GM21447 (cell line): ENCODE measurements around the gene SEC61B.
"Not testable (repeated sequence)": the region's sequence is repeated elsewhere in the genome, so short reads cannot be mapped to it uniquely, and the experiment has no call there.

ENCODE experiments used
- ATAC-seq: cut with Tn5 transposase; IDR thresholded peaks from one replicate; pipeline ENCODE4 v1.9.1; 2021; ENCODE audit not compliant: unreplicated experiment

The SEC61B gene

GRCh38 chr9:99235926-99236634 lies 14.0 kb downstream of the SEC61B start:
- peak; percentile 96 for ATAC-seq

GRCh38 chr9:99237356-99237755 lies 15.3 kb downstream of the SEC61B start:
- ATAC-seq: no peak

DNA sequence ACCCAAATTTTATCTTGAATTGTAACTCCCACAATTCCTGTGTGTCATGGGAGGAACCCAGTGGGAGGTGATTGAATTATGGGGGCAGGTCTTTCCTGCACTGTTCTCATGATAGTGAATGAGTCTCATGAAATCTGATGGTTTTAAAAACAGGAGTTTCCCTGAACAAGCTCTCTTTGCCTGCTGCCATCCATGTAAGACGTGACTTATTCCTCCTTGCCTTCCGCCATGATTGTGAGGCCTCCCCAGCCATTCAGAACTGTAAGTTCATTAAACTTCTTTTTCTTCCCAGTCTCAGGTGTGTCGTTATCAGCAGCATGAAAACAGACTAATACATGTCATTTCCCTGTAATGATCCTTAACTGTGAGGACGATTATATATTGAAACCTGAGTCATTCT lies 15.8 kb downstream of the SEC61B start:
- ATAC-seq: not testable (repeated sequence)

- ATAC-seq: no peak
These were observed 16.2 kb downstream of the SEC61B start for GRCh38 chr9:99238331-99238730.

DNA sequence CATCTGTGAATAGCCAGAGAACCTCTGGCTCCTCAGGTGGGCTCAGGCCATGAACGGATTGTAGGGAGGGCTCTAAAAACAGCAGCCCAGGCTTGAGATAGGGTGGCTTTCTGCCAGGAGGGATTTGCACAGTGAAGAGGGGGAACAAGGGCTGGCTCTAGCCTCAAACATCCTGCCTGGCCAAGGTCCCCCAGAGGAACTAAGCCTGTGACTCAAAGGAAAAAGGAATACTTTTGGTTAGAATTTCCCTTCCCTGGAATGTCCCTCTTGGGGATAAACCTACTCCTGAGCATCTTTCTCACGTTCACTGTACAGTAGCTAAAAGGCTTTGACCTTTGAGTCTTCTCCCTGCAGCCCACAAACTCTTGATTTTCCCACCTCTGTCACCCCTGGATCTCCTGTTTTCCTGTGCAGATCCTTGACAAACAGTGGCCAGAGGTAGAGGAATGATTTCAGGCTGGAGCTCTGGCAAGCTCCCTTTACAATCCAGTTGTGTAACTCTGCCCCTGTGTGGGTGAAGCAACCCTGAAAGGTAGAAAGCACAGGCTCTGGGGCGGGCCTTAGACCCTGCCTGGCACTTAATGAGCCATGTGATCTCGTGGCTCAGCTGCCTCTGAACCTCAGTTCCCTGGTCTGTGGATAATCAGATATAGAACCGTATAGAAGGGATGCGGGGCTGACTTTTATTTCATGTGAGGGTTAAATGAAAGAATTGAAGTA lies 17.4 kb downstream of the SEC61B start:
- ATAC-seq: no peak

DNA sequence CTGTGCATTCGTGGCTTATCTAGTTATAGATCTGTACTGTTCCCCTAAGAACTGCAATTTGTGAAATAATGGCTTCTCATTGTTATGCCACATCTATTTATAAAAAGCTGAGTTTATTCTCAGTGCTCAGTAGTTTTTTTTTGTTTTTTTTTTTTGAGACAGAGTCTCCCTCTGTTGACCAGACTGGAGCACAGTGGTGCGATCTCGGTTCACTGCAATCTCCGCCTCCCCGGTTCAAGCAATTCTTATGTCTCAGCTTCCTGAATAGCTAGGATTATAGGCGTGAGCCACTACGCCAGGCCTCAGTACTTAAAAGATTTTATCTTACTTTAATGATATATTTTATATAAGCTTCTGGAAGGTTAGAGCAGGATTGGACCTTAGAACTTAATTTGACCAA lies 19.0 kb downstream of the SEC61B start:
- no peak for ATAC-seq

DNA sequence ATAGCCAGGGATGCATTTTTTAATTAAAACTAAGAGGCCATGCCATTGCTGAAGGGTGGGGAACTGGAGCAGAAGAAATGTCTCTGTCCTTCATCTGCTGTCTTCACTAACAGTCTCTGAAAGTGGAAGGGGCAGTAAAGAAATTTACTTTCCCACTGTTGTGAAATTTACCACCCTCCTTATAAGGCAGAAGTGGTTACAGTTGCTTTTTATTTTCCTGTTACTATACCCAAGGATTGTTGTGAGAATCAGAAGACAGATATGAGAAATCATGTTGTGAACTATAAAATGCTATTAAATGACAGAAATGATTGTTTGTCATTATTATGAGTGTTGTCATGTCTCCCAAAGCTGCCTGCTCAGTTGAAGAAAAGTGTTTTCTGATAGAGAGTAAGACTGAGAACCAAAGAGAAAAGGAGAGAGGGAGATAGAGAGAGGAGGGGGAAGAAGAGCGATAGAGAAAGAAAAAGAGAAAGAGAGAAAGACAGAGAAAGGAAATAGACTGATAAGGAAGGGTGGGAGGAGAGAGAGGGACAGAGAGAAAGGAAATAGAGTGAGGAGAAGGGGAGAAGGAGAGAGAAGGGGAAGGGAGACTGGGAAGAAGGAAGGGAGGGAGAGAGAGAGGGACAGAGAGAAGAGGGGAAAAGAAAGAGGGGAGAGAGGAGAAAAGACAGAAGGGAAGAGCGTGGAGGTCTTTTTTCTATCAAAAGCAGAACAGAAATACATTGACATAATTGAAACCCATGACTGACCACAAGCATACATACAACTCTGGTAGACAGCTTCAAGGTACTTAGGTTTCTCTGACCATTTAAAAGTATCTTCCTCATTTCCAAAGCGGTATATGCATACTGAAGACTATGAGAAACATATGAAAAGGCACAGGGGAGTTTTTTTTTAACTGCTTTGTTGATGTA lies 22.5 kb downstream of the SEC61B start:
- peak; percentile 93 for ATAC-seq

DNA sequence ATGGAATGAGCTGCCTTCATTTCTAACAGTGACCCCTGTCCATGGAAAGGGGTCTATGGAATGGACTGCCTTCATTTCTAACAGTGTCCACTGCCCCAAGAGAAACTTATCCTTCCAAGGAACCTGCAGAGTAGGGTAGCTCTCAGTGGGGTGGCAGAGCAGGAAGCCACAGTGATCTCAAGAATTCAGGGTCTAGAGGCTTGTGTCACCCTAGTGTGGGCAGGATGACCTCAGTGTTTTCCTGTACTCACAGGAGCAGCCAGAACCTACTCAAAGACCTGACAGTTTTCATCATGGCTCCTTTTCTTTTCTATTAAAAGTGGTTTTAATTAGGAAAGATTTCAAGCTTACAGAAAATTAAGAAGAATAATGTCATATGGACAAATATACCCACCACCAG lies 27.5 kb downstream of the SEC61B start:
- peak; percentile 26 for ATAC-seq

DNA sequence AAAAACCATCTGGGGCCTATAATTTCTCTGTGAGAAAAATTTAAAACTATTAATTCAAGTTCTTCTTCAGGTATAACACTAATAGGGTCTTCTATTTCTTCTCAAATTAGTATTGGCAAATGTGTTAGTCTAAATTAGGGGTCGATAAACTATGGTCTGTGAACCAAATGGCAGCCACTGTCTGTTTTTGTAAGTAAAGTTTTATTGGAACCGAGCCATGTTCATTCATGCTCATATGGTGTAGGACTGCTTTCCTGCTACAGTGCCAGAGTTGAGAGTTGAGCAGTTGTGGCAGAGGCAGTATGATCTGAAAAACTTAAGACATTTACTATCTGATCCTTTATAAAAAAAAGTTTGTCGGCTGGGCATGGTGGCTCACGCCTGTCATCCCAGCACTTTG lies 29.1 kb downstream of the SEC61B start:
- no peak for ATAC-seq

DNA sequence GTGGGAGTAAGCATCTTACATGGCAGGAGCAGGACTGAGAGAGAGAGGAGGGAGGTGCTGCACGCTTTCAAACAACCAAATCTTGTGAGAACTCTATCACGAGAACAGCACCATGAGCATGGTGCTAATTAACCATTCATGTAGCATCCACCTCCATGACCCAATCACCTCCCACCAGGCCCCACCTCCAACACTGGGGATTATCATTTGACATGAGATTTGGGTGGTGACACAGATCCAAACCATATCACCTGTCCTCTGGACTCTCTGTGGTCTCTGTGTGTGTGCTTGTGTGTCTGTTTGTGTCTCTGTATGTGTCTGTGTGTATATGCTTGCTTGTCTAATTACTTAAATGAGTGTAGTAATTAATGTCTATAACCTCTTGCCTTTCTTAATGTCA lies 31.1 kb downstream of the SEC61B start:
- peak; percentile 27 for ATAC-seq

GRCh38 chr9:99253772-99254431 lies 31.8 kb downstream of the SEC61B start:
- ATAC-seq: peak; percentile 84

- ATAC-seq: no peak
These were observed 33.6 kb downstream of the SEC61B start for GRCh38 chr9:99255651-99256050.

- ATAC-seq: no peak
These were observed 35.8 kb downstream of the SEC61B start for GRCh38 chr9:99257723-99258389.

DNA sequence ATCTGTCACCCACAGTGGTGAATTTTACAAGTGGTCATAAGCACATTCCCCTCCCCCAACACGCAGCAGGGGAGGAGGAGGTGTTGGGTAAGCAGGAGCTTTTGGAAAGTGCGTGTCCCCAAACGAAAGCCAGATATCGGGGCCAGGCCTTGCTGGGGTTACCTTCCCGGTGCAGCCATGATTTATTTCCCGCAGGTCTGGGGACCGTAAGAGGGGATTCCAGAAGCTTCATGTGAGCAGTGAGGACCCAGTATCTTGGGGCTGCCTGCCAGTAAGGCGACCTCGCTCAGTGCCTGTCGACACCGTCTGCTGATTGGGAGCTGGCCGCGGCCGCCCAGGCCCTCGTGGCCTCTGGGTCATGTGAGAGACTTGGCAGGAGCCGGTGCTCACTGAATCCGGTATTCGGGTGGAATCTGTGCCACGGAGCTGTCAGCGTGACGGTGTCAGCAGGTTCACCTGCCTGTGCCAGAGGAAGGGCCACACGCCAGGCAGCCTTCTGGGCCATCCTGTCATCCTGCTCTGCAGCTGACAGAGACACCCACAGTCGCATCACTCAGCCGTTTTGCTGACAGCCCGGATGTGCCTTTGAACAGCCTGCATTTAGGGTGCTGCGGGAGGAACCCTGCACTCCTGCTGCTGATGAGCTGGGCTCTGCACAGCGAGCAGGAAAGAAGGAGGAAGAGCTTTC lies 37.3 kb downstream of the SEC61B start:
- ATAC-seq: peak; percentile 43

- no peak for ATAC-seq
These were observed 39.8 kb downstream of the SEC61B start for GRCh38 chr9:99261923-99262322.

GRCh38 chr9:99262949-99263418 lies 40.9 kb downstream of the SEC61B start:
- peak; percentile 53 for ATAC-seq

GRCh38 chr9:99264070-99264680 lies 42.1 kb downstream of the SEC61B start:
- ATAC-seq: no peak

DNA sequence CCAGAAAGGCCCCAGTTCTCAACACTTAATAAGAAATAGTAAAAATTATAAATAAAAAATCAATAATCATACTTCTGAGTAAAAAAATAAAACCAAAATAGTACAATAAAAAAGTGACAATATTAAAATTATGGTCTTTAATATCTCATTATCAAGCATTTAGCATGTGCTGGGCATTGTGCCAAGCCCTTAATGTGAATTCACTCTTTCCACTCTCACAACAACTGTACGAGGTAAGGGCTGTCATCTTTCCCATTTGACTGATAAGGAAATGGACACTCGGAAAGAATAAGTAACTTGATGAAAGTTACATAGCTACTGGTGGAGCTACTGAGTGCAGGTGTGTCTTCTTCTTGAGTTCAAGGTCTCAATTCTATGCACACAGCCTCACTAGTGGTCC lies 43.6 kb downstream of the SEC61B start:
- ATAC-seq: no peak

GRCh38 chr9:99266255-99267023 lies 44.4 kb downstream of the SEC61B start:
- peak; percentile 57 for ATAC-seq
